ENCODE results near the gene PROX1.

Gene PROX1

DNA sequence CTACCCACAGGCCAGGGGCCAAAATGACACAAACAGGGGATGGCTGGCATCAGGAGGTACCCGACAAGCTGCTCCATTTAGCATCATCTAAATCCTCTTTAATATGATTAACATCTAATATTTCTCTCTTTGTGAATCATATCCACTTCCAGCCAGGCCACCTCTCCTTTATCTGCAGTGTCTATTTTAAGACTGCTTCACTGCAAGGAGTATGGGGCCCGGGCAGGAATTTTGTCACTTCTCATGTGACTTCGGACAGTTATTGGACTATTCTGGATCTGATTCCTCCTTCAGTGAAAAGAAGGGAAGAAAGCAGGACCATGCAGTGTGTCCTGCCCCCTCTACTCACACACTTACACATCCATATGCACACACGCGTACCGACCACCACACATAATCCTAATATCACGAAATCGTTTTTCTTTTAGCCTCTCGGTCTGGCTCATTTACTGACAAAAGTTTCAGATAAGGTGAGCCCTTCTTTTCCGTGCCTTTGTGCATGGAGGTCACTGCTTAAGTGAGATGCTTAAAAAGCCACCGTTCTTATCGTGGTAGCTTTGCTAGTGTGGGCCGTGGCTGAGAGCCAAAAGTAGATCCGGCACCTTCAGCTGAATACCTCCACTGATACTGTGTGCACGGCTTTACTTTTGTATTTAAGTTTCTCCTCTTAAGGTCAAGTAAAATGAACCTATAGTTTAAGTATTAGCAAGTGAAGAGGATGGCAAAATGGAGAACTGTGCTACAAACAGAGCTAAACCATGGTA, 26.0 kb downstream of the PROX1 start:
- no peak overlapping the region for H3K4me3 ChIP-seq (ENCODE audit: low read depth, low read length)
- DNase-seq = no peak
- no peaks in the 10 kb centered on the region for H3K27me3 ChIP-seq (ENCODE audit: insufficient read depth, low read depth, severe bottlenecking)
- H3K9me3 ChIP-seq (ENCODE audit: severe bottlenecking) = no peaks in the 10 kb centered on the region
- H3K36me3 ChIP-seq = peaks cover 21% of the 10 kb centered on the region
- TF ChIP-seq, protein P1, sequence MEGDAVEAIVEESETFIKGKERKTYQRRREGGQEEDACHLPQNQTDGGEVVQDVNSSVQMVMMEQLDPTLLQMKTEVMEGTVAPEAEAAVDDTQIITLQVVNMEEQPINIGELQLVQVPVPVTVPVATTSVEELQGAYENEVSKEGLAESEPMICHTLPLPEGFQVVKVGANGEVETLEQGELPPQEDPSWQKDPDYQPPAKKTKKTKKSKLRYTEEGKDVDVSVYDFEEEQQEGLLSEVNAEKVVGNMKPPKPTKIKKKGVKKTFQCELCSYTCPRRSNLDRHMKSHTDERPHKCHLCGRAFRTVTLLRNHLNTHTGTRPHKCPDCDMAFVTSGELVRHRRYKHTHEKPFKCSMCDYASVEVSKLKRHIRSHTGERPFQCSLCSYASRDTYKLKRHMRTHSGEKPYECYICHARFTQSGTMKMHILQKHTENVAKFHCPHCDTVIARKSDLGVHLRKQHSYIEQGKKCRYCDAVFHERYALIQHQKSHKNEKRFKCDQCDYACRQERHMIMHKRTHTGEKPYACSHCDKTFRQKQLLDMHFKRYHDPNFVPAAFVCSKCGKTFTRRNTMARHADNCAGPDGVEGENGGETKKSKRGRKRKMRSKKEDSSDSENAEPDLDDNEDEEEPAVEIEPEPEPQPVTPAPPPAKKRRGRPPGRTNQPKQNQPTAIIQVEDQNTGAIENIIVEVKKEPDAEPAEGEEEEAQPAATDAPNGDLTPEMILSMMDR (IDR thresholded peaks at IDR 0.05; ENCODE audit: low read depth, low read length) = no peak
- no peak overlapping the region for H3K27ac ChIP-seq

DNA sequence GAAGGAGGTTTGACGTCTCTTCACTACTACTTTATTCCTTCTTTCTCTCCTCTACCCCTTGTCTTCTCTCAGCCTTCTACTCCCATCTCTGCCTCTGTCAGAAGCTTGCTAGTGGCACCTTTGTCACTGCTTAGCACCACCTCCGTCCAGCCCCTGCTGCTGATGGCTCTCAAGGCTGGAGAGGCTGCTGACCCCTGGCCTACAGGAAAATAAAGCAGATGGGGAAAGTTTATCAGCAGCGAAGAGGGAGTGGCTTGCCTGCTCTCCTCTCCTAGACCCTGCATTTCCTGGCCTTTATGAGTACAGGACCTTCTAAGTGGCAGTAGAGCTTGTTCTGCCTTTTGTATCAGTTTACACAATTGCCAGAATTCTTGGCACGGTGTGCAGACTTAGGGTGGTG, 27.0 kb downstream of the PROX1 start:
- H3K27ac ChIP-seq = no peak overlapping the region
- no peaks in the 10 kb centered on the region for H3K9me3 ChIP-seq (ENCODE audit: severe bottlenecking)
- peaks cover 21% of the 10 kb centered on the region for H3K36me3 ChIP-seq
- TF ChIP-seq, protein P1 (IDR thresholded peaks at IDR 0.05; ENCODE audit: low read depth, low read length) = no peak
- no peak overlapping the region for H3K4me3 ChIP-seq (ENCODE audit: low read depth, low read length)
- no peaks in the 10 kb centered on the region for H3K27me3 ChIP-seq (ENCODE audit: insufficient read depth, low read depth, severe bottlenecking)
- DNase-seq = no peak

DNA sequence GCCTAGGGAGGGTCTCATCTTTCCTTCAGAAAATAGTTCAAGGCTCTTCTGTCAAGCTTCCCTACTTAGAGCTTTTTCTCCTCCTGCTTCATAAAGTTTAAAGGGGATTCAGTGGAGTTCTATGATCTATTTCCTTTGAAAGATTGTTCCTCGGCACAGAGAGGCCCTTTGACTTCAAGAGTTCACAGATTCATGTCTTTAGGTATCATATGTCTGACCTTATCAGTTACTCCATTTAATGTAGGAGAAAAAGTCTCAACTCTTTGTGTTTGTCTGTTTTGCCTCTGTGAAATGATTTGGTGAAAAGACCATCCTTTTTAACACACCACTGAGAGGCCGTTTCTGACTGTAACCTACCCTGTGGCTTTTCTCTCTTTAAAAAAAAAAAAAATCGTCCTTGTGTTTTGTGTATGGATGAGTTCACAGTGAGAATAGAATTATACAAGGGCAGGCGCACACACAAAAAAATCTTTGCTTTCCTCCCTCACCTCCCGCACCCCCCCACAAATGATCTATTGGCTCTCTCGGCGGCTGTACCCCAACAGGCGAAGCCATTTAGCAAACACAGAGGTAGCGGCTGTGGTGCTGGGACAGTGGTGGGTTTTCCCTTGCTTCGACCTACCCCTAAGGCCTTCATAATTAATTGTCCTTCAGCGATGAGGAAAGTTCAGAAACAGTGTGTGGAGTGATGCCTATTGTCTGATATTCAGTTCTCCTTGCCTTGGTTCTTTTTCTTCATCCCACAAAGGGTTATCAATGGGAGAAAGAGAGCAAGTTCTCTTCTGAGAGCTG, 29.6 kb downstream of the PROX1 start:
- no peak overlapping the region for H3K27ac ChIP-seq
- H3K27me3 ChIP-seq (ENCODE audit: insufficient read depth, low read depth, severe bottlenecking) = no peaks in the 10 kb centered on the region
- peaks cover 11% of the 10 kb centered on the region for H3K36me3 ChIP-seq
- TF ChIP-seq, protein P1 (IDR thresholded peaks at IDR 0.05; ENCODE audit: low read depth, low read length) = no peak
- H3K9me3 ChIP-seq (ENCODE audit: severe bottlenecking) = no peaks in the 10 kb centered on the region
- DNase-seq = no peak
- H3K4me3 ChIP-seq (ENCODE audit: low read depth, low read length) = no peak overlapping the region

DNA sequence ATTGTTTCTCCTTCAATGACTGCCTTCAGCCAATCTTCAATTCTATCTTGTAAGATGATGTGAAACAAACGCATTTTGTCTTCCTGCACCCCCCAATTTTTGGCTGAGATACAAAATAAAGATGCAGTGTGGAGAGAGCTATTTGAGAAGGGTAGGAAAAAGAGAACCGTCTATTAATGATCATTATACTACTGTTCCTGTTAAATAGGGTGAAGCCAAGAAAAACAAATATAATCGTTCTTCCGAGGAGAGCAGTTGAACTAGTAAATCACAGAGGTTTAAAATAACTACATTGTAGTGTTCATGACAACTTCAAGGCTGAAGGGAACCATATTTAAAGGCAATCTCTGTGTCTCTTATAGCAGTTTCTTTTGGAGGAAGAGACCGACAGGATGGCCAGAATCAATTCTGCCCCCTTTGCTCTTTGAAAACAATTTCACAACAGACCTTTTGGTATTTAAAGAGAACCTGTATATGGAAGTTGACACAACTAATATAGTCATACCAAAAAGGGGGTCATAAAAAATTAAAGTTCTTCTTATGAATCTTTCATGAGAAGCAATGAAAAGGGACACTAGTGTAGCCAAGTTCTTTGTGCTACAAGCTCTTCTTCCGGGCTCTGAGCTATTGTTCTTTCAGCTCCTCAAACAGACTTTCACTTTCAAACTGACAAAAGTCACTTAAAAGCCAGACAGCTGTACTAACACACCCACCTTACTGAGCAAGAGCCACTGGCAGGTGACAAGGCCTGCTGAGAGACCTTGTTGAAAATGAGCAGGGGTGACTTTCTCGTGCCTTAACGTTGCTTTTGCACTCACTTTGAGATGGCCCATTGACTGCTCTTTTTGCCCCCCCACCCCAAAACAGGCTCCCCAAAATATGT, 30.9 kb downstream of the PROX1 start:
- H3K4me3 ChIP-seq (ENCODE audit: low read depth, low read length) = no peak overlapping the region
- no peaks in the 10 kb centered on the region for H3K27me3 ChIP-seq (ENCODE audit: insufficient read depth, low read depth, severe bottlenecking)
- peaks cover 9% of the 10 kb centered on the region for H3K36me3 ChIP-seq
- TF ChIP-seq, protein P1 (IDR thresholded peaks at IDR 0.05; ENCODE audit: low read depth, low read length) = no peak
- H3K27ac ChIP-seq = no peak overlapping the region
- H3K9me3 ChIP-seq (ENCODE audit: severe bottlenecking) = no peaks in the 10 kb centered on the region
- no peak for DNase-seq

DNA sequence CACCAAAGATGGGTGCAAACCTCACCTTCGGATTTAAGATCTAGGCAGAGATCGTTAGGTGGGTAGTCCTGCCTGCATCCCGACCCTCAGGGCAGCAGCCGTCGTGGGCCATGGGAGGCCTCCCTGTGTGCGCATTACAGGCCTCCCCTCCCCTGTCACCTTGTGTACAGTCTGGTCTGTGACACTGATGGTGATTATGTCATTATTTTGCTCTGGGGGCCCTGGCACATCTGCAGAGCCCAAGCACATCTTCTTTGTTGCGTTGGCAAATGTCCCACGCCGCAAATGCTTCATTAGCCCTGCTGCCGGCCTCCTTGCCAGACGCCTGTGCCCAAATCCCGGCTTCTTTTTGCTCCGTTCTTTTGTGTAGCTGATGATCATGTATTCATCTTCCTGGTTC, 31.7 kb downstream of the PROX1 start:
- H3K4me3 ChIP-seq (ENCODE audit: low read depth, low read length) = no peak overlapping the region
- H3K27me3 ChIP-seq (ENCODE audit: insufficient read depth, low read depth, severe bottlenecking) = no peaks in the 10 kb centered on the region
- TF ChIP-seq, protein P1 (IDR thresholded peaks at IDR 0.05; ENCODE audit: low read depth, low read length) = no peak
- H3K27ac ChIP-seq = no peak overlapping the region
- peaks cover 3% of the 10 kb centered on the region; the same call in 1 of the 2 replicates for H3K36me3 ChIP-seq
- no peaks in the 10 kb centered on the region for H3K9me3 ChIP-seq (ENCODE audit: severe bottlenecking)
- DNase-seq = no peak
